ENCODE measurements around the gene RPIA.

RPIA gene

DNA sequence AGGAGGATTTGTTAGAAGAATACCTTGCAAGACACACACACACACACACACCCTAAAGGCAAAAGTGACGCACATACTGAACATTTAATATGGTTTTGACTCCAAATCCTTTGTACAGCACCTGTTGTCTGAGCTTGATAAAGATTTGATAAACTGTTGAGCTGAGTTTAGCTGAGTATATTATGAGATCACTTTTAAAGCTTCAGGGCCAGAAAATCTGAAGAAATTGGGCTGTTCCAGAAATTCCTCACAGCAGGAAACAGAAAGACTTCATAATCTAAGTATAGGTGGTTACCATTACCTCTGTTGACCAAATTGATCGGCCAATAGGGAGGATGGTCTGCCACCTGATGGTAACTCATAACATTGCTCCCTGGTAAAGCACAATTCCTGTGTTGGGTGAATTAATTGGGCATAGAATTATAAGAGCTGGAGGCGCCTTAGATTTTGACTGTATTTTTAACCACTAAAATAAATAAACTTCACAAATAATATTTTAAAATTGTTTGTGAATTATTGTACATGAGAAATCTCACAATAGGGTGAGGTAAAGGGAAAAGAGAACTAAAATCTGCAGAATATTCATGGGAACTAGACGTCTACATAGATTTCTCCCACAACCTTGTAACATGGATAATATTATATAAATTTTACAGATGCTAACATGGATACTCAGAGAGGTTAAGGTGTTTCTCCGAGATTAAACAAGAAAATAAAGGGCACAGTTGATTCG lies 21.8 kb upstream of the RPIA start:
- no peak for TF ChIP-seq FOXA1 (IDR thresholded peaks at IDR 0.05)
- POLR2A ChIA-PET = interaction anchor here (0.6 to 2.4 kb wide), 2 partner anchors 10 to 42 kb away, joined by 3 to 8 read pairs; partner anchors contain the start of gene EIF2AK3
- peak; percentile 52 for DNase-seq (ENCODE audit: extremely low spot score)
- CTCF ChIA-PET = interaction anchor here (0.6 to 0.9 kb wide), 5 partner anchors 16 to 234 kb away, joined by 3 to 4 read pairs (median 3); no protein-coding TSS in a partner anchor

DNA sequence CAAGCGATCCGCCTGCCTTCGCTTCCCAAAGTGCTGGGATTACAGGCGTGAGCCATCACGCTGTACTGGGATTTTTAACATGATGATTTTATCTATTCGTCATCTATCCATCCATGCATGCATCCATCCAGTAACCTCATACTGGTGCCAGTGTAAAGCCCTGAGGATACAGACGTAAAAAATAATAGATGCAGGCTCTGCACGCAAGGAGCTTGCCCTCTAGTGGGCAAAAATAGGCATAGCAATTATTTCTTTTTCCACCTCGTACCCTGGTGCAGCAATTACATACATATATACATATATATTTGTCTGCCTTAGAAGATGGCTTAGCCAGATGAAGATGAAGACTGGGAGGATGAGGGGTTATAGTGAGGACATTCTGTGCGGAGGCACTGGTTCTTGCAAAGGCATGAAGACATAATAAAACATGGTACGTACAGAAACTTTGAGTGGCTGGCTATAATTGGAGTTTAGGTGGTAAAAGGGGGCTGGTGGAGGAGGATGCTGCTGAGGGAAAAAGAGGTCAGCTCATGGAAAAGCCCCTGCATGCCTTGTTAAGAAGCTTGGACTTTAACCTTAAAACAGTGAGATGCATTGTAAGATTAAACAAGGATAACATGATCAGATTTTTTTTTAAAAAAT lies 19.6 kb upstream of the RPIA start:
- CTCF ChIA-PET = interaction anchor here (0.6 to 1.6 kb wide), 13 partner anchors 9 to 201 kb away, joined by 3 to 5 read pairs (median 3); no protein-coding TSS in a partner anchor
- POLR2A ChIA-PET = interaction anchor here (1.2 kb wide), 1 partner anchor 44 kb away, joined by 3 read pairs; the partner anchor contains the start of gene EIF2AK3
- peak; percentile 68 for DNase-seq (ENCODE audit: extremely low spot score)
- TF ChIP-seq CTBP1 (IDR thresholded peaks at IDR 0.05; ENCODE audit: borderline replicate concordance) (no peak), ARNT (IDR thresholded peaks at IDR 0.05) (peak; percentile 85)

DNA sequence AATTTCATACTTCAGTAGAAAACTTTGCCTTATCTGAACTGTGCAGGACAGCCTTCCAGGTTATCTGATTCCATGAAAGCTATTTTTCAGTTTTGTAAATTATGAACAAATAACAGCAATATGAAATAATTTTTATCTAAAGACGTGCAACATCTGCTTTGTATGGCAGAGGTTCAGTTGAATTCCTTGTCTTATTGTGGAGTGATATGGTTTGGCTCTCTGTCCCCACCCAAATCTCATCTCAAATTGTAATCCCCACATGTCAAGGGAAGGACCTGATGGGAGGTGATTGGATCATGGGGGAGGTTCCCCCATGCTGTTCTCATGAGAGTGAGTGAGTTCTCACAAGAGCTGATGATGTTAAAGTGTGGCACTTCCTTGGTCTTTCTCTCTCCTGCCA lies 18.1 kb upstream of the RPIA start:
- POLR2A ChIA-PET = interaction anchor here (1.2 kb wide), 1 partner anchor 46 kb away, joined by 4 read pairs; the partner anchor contains the start of gene EIF2AK3

DNA sequence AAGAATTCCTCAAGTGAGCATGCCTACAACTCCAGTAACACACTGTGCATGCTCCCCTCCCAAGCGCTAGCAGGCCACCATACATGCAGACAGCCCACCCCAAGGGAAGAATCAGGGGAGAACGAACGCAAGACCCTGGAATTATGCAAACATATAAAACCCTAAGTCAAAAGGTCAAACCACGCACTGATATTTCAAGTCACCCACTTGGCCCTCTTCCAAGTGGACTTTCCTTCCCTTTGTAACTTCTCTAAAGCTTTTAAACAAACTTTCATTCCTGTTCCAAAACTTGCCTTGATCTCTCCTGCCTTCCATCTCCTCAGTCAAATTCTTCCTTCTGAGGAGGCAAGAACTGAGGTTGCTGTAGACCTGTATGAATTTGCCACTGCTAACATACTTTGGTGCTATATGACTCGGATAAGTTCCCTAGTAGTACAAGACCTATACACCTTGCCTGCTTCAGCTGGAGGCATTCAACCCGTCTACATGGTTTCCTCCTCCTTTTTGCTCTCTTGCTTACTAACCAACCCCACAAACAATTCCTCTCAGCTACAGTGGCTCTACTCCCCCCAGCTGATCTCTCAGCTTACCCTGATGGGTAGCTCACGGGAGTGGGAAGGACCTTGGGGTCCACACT lies 11.1 kb upstream of the RPIA start:
- ChIA-PET POLR2A (no interaction called here), CTCF (interaction anchor here (1.4 kb wide), 1 partner anchor 9 kb away, joined by 4 read pairs; no protein-coding TSS in a partner anchor)
- no peak for DNase-seq (ENCODE audit: extremely low spot score)
- TF ChIP-seq SUZ12 (IDR thresholded peaks at IDR 0.05) (no peak), ZNF384 (IDR thresholded peaks at IDR 0.05) (no peak), L3MBTL2 (conservative IDR thresholded peaks at IDR 0.05) (no peak), LEF1 (IDR thresholded peaks at IDR 0.05; ENCODE audit: borderline replicate concordance) (no peak), SP1 (IDR thresholded peaks at IDR 0.05) (no peak), CTBP1 (IDR thresholded peaks at IDR 0.05; ENCODE audit: borderline replicate concordance) (no peak), TARDBP (IDR thresholded peaks at IDR 0.05) (no peak), FOXA1 (IDR thresholded peaks at IDR 0.05) (no peak), NFRKB (IDR thresholded peaks at IDR 0.05) (no peak), ELF4 (IDR thresholded peaks at IDR 0.05) (no peak), FOXM1 (IDR thresholded peaks at IDR 0.05; ENCODE audit: borderline replicate concordance) (no peak), HDGF (IDR thresholded peaks at IDR 0.05; ENCODE audit: borderline replicate concordance) (no peak), BHLHE40 (IDR thresholded peaks at IDR 0.05; ENCODE audit: borderline replicate concordance) (no peak), FOXK2 (IDR thresholded peaks at IDR 0.05) (no peak), ARNT (IDR thresholded peaks at IDR 0.05) (no peak)
- TF ChIP-seq, protein P1, sequence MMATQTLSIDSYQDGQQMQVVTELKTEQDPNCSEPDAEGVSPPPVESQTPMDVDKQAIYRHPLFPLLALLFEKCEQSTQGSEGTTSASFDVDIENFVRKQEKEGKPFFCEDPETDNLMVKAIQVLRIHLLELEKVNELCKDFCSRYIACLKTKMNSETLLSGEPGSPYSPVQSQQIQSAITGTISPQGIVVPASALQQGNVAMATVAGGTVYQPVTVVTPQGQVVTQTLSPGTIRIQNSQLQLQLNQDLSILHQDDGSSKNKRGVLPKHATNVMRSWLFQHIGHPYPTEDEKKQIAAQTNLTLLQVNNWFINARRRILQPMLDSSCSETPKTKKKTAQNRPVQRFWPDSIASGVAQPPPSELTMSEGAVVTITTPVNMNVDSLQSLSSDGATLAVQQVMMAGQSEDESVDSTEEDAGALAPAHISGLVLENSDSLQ (IDR thresholded peaks at IDR 0.05) = no peak

More for the DNA sequence above, 18.1 kb upstream of the RPIA start:
- TF ChIP-seq BHLHE40 (IDR thresholded peaks at IDR 0.05; ENCODE audit: borderline replicate concordance) (no peak), TARDBP (IDR thresholded peaks at IDR 0.05) (no peak), NFRKB (IDR thresholded peaks at IDR 0.05) (no peak), SUZ12 (IDR thresholded peaks at IDR 0.05) (no peak), CTBP1 (IDR thresholded peaks at IDR 0.05; ENCODE audit: borderline replicate concordance) (no peak)
- CTCF ChIA-PET = interaction anchor here (0.9 kb wide), 1 partner anchor 196 kb away, joined by 3 read pairs; no protein-coding TSS in a partner anchor
- no peak for DNase-seq (ENCODE audit: extremely low spot score)

DNA sequence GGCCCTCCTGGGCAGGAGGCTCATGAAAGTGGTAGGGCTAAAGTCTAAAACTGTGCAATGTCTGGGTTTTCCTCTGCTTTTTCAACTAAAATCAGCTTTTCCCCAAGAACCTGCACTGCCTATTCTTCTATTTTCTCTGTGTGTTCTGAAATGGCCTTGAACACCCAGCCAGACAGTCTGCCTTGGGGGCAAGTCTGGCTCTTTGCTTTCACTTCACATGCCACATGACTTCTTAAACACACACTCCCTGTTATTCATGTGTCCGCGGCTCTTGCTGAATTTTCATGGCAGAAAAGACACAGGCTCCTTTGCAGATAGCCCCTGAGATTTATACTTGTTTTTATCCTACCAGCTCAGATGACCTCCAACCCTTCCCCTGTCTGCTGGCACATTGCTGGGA lies 10.6 kb upstream of the RPIA start:
- TF ChIP-seq SP1 (IDR thresholded peaks at IDR 0.05) (no peak), FOXA1 (IDR thresholded peaks at IDR 0.05) (no peak), CTBP1 (IDR thresholded peaks at IDR 0.05; ENCODE audit: borderline replicate concordance) (no peak), HDGF (IDR thresholded peaks at IDR 0.05; ENCODE audit: borderline replicate concordance) (no peak), ELF4 (IDR thresholded peaks at IDR 0.05) (no peak), NFRKB (IDR thresholded peaks at IDR 0.05) (no peak)
- ChIA-PET POLR2A (no interaction called here), CTCF (interaction anchor here (1.4 kb wide), 1 partner anchor 9 kb away, joined by 4 read pairs; no protein-coding TSS in a partner anchor)
- no peak for DNase-seq (ENCODE audit: extremely low spot score)

DNA sequence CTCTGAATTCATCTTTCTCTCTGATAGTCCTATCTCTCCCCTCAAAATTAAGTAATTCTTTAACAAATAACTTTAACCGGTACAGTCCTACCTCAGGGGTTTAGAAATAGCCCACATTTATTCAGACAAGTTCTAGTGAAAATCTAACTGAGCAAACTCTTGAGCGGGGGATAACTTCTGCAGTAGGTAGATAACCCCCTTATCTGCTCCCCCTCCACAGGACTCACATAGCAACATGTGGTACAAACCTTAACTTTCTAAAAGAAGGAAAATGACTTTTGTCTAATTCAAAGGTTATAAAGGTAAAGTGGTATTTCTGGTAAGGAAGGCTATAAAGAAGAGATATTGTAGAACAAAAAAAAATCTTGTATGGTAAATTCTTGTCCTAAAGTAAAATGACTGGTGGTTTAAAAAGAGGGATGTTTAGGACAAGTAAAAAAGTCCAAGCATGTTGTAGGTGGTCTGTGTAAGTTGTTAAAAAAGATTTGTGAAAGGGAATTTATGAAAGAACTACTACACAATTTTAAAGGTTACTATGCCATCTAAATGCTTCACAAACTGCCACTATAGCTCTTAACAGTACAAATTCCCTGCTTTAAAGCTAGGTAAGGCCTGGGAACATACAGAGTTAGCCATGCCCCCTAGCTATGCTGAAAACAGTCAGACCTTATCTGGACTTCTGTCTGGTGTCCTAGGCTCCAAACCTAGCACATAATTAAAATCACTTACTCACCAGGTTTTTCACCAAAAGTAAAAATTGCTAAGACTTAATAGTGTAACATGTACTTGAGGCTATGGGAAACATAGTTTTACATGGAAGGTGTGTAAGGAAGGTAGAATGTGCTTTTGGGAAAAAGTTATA lies 8.1 kb upstream of the RPIA start:
- TF ChIP-seq FOXK2 (IDR thresholded peaks at IDR 0.05) = no peak
- TF ChIP-seq HDGF (IDR thresholded peaks at IDR 0.05; ENCODE audit: borderline replicate concordance) = no peak
- no peak for TF ChIP-seq LEF1 (IDR thresholded peaks at IDR 0.05; ENCODE audit: borderline replicate concordance)
- no peak for TF ChIP-seq NFRKB (IDR thresholded peaks at IDR 0.05)
- no peak for TF ChIP-seq FOXM1 (IDR thresholded peaks at IDR 0.05; ENCODE audit: borderline replicate concordance)
- TF ChIP-seq TARDBP (IDR thresholded peaks at IDR 0.05) = no peak
- no peak for TF ChIP-seq CTBP1 (IDR thresholded peaks at IDR 0.05; ENCODE audit: borderline replicate concordance)
- no peak for TF ChIP-seq FOXA1 (IDR thresholded peaks at IDR 0.05)
- no peak for TF ChIP-seq ELF4 (IDR thresholded peaks at IDR 0.05)
- no peak for TF ChIP-seq ARNT (IDR thresholded peaks at IDR 0.05)
- no peak for TF ChIP-seq BHLHE40 (IDR thresholded peaks at IDR 0.05; ENCODE audit: borderline replicate concordance)
- no peak for TF ChIP-seq L3MBTL2 (conservative IDR thresholded peaks at IDR 0.05)
- TF ChIP-seq SP1 (IDR thresholded peaks at IDR 0.05) = no peak
- TF ChIP-seq SUZ12 (IDR thresholded peaks at IDR 0.05) = no peak
- no peak for TF ChIP-seq ZNF384 (IDR thresholded peaks at IDR 0.05)
- TF ChIP-seq, protein P1 (IDR thresholded peaks at IDR 0.05) = no peak
- DNase-seq (ENCODE audit: extremely low spot score) = no peak
- CTCF ChIA-PET = no interaction called here
- POLR2A ChIA-PET = no interaction called here

Data from HEK293T (cell line).